Breast epithelium (tissue), 4 donors: ENCODE results near the gene THPO. TPM values are rescaled to one million over a fixed set of nuclear protein-coding genes. Genes with fewer than 3 reads are reported as not detected.

Experiments
- DNase-seq, 2 donors: peaks; one replicate each; pipeline ENCODE4 v3.0.0-alpha.2; 2019; ENCODE audit warnings: low spot score in 2 of 2
- H3K27ac ChIP-seq, 2 donors: fragments of 200-600 bp; sonication (generic) in 1 of 2; one replicate each; pipeline ENCODE4 v1.5.1; 2016 to 2019; ENCODE audit warnings: mild to moderate bottlenecking in 1 of 2
- H3K27me3 ChIP-seq, 2 donors: fragments of 200-600 bp; sonication (generic) in 1 of 2; one replicate each; pipeline versions ENCODE4 v1.5.1 to v1.6.0; 2017 to 2019; ENCODE audit warnings: control low read depth in 1 of 2, mild to moderate bottlenecking in 1 of 2
- H3K36me3 ChIP-seq: fragments of 200-600 bp; one replicate; pipeline ENCODE4 v1.5.1; 2019
- H3K4me1 ChIP-seq, 2 donors: fragments of 200-600 bp; sonication (generic); one replicate each; pipeline ENCODE4 v1.5.1; 2016 to 2019; ENCODE audit warnings: control low read depth in 1 of 2
- H3K4me3 ChIP-seq, 3 donors: fragments of 200-600 bp; sonication (generic); 1 replicate in 2 of 3; 2 replicates in 1 of 3; pipeline ENCODE4 v1.5.1; 2016 to 2019; ENCODE audit warnings: mild to moderate bottlenecking in 3 of 3, moderate library complexity in 2 of 3
- H3K9me3 ChIP-seq, 2 donors: fragments of 200-600 bp; sonication (generic) in 1 of 2; one replicate each; pipeline ENCODE4 v1.5.1; 2016 to 2019; ENCODE audit warnings: control low read depth in 1 of 2
- POLR2A ChIP-seq: fragments of 450-650 bp; IDR thresholded peaks from one replicate; pipeline ENCODE4 v1.6.1; 2016; ENCODE audit warnings: antibody characterized with exemption, mild to moderate bottlenecking, moderate library complexity
- POLR2AphosphoS5 ChIP-seq, 3 donors: sonication (generic); formaldehyde crosslinking; IDR thresholded peaks; one replicate each; pipeline ENCODE4 v1.6.1; 2017; ENCODE audit warnings: antibody characterized with exemption in 3 of 3
- intact Hi-C: fragments of 100-400 bp; cut with DNase I; formaldehyde crosslinking; loops from one replicate; pipeline ENCODE4 v1.15.1; 2023; ENCODE audit warnings: low total_unique reads
- total RNA-seq, 3 donors: library from RNA; depleted of rRNA; stranded (reverse); fragments of >200 nt; gene quantifications; one replicate each; pipeline ENCODE4 v1.1.0, GENCODE V29; 2016
- TF ChIP-seq, protein P1 (sequence below), 3 donors: fragments of 450-650 bp; IDR thresholded peaks; one replicate each; pipeline ENCODE4 v1.5.1; 2016 to 2017; ENCODE audit warnings: antibody characterized with exemption in 3 of 3, mild to moderate bottlenecking in 3 of 3, moderate library complexity in 3 of 3

Gene THPO
- total RNA-seq, 3 donors from 2014 or later: 0.64 to 1.3 (median 0.73) TPM

DNA sequence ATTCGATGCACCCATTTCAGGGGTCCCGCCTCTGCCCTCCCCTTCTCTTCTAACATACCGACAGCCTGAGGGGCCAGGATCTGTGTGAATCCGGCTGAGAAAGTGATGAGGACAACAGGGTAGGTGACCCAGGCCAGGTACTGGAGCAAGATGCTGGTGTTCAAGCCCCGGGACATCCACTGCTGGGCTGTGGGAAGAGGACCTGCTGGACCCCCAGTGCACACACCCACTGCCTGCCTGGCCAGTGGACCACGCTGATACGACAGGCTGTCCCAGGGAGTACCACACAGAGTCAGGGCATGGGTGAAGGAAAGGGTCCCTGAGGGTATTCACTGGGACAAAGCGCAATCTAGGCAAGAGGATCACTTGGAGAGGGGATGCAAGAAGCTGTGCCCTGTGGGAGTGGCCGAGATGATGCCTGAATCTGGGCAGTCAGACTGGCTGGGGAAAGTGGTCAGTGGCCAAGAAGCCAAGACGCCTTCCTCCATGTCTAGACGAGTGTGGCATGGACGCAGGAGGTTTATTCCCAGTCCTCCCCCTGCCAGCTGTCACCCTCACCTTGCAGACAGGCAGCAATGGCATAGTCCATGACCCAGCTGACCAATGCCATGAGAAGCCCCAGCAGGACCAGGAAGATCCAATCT lies 19.8 kb downstream of the THPO start:
- Histone ChIP-seq H3K4me3 (no peak overlapping the region), H3K27ac (no peak overlapping the region), H3K36me3 (no peaks in the 10 kb centered on the region), H3K4me1 (peaks cover 0 to 10% of the 10 kb centered on the region in 2 donors), H3K9me3 (no peaks in the 10 kb centered on the region), H3K27me3 (no peaks in the 10 kb centered on the region)
- intact Hi-C loops: no loop called here
- no peak for DNase-seq
- no peak for TF ChIP-seq POLR2A
- no peak for TF ChIP-seq POLR2AphosphoS5 (IDR thresholded peaks at IDR 0.05)
- TF ChIP-seq, protein P1, sequence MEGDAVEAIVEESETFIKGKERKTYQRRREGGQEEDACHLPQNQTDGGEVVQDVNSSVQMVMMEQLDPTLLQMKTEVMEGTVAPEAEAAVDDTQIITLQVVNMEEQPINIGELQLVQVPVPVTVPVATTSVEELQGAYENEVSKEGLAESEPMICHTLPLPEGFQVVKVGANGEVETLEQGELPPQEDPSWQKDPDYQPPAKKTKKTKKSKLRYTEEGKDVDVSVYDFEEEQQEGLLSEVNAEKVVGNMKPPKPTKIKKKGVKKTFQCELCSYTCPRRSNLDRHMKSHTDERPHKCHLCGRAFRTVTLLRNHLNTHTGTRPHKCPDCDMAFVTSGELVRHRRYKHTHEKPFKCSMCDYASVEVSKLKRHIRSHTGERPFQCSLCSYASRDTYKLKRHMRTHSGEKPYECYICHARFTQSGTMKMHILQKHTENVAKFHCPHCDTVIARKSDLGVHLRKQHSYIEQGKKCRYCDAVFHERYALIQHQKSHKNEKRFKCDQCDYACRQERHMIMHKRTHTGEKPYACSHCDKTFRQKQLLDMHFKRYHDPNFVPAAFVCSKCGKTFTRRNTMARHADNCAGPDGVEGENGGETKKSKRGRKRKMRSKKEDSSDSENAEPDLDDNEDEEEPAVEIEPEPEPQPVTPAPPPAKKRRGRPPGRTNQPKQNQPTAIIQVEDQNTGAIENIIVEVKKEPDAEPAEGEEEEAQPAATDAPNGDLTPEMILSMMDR (IDR thresholded peaks at IDR 0.05): no peak

DNA sequence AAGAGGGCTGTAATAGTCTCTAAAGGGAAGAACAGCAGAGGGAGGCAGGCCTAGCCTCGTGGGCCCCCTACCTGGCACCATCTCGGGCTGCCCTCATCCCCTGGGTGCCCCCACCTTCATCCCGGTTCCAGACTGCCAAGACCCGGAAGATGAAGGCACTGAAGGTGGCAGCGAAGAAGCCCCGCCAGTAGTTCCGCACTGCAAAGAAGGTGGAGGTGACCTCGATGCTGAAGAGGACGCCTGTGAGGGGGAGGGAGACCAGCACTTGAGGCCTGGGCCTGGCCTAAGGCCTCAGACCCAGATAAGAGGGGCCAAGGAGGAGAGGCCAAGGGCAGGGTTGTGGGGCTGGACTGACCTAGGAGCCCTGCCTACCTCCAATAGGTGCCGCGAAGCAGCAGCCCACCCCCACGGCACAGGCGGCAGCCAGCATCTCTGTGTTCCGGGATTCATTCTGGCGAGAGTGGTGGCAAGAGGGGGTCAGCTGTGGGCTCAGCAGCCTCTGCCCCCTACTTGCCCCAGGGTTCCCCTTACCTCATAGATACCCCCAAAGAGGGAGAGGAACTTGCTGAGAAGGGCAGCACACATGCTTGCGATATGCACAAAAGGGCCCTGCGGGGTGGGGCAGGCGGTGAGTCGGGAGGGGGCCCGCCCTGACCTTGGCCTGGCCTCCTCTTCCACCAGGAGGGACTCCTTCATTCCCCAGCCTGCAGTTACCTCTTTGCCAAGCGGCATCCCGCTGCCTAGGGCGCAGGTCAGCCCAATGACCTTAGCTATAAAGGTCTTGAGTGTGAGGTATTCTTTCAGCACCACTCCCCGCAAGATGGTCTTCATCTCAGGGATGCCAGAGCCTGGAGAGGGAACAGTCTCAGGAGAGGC lies 20.5 kb downstream of the THPO start:
- Histone ChIP-seq H3K27me3 (no peaks in the 10 kb centered on the region), H3K4me3 (no peak overlapping the region), H3K9me3 (no peaks in the 10 kb centered on the region), H3K36me3 (no peaks in the 10 kb centered on the region), H3K4me1 (peaks cover 0 to 10% of the 10 kb centered on the region in 2 donors), H3K27ac (no peak overlapping the region)
- TF ChIP-seq POLR2A: no peak
- TF ChIP-seq, protein P1 (IDR thresholded peaks at IDR 0.05): no peak
- TF ChIP-seq POLR2AphosphoS5 (IDR thresholded peaks at IDR 0.05): no peak
- DNase-seq: no peak
- intact Hi-C loops: no loop called here

DNA sequence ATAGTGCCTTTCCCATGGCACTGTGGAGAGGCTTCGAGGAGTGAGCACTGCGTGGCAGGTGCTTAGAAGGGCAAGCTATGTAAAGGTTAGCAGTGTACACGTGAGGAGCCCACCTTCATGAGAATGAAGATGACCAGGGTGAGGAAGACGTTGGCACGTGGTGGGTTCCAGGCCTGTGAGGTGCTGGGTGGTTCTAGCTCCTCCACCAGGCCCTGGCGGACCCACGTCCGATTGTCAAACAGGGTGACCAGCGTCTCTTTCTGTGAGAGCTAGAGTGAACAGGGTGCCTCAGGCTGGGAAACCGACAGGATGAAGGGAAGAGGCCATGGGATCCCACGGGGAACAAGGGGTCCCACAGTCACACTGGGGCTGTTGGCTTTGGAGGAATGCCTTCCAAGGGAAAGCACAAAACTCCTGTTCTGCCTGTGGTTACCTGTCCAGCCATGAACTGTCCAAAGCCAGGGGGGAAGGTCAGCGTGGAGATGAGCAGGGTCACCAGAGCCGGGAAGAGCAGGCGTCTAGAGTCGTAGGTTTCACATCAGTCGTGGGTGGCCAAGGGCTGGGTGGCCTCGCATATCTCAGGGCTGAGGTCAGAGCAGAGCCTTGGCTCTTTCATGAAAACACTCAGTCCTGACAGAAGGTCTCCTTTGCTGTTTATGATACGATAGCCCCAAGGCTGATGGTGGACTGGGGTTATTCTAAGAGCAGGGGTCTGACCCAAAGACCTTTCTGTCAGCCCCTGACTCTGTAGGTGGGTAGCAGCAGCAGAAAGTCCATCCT lies 22.6 kb downstream of the THPO start:
- intact Hi-C loops: no loop called here
- Histone ChIP-seq H3K27ac (no peak overlapping the region), H3K36me3 (no peaks in the 10 kb centered on the region), H3K4me3 (no peak overlapping the region), H3K4me1 (peaks cover 0 to 6% of the 10 kb centered on the region in 2 donors), H3K27me3 (no peaks in the 10 kb centered on the region), H3K9me3 (no peaks in the 10 kb centered on the region)
- TF ChIP-seq POLR2AphosphoS5 (IDR thresholded peaks at IDR 0.05) (no peak), POLR2A (no peak)
- TF ChIP-seq, protein P1 (IDR thresholded peaks at IDR 0.05): no peak
- no peak for DNase-seq

DNA sequence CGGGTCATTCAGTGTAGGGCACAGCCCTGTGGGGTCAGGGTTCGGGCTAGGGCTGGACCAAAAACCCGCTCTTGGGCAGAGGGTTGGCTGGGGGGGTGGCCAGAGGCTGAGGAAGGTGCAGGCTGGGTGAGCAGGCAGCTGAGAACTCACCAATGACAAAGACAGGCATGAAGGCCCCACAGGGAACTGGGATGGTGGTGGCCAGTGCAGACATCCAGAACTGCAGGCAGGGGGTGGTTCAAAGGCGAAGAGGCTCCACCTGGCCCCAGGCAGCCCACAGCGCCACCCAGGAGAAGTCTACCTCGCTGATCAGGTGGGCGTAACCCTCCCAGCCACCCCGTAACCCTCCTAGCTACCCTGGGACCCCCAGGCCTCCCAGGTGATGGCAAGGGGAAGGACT lies 23.3 kb downstream of the THPO start:
- H3K4me1 ChIP-seq: no peaks in the 10 kb centered on the region
- H3K27me3 ChIP-seq: no peaks in the 10 kb centered on the region
- TF ChIP-seq POLR2AphosphoS5 (IDR thresholded peaks at IDR 0.05): no peak
- no peak for TF ChIP-seq POLR2A
- TF ChIP-seq, protein P1 (IDR thresholded peaks at IDR 0.05): no peak
- no peak overlapping the region for H3K27ac ChIP-seq
- H3K4me3 ChIP-seq: no peak overlapping the region
- H3K36me3 ChIP-seq: no peaks in the 10 kb centered on the region
- intact Hi-C loops: loop anchor here (1.0 kb wide), 1 partner anchor 31 kb away; no protein-coding TSS in a partner anchor
- no peaks in the 10 kb centered on the region for H3K9me3 ChIP-seq
- no peak for DNase-seq
